HFFc6 (cell line): ENCODE data around the gene CCDC196. TPM values are rescaled to one million over a fixed set of nuclear protein-coding genes. Genes with fewer than 3 reads are reported as not detected.

Source experiments
- DNase-seq: peaks from one replicate; pipeline ENCODE4 v3.0.0-alpha.2; 2018
- H3K27ac Mint-ChIP-seq: 2 replicates; pipeline ENCODE4 v1.8.0; 2020; ENCODE audit warnings: mild to moderate bottlenecking, mixed read lengths
- H3K27me3 Mint-ChIP-seq: 2 replicates; pipeline ENCODE4 v1.8.0; 2021; ENCODE audit warnings: mild to moderate bottlenecking, moderate library complexity, mixed read lengths; ENCODE audit not compliant: insufficient read depth
- H3K36me3 Mint-ChIP-seq: 2 replicates; pipeline ENCODE4 v1.8.0; 2021; ENCODE audit warnings: low read depth, mixed read lengths
- H3K4me1 Mint-ChIP-seq: 2 replicates; pipeline ENCODE4 v1.8.0; 2020; ENCODE audit warnings: low read depth, mixed read lengths
- H3K4me3 Mint-ChIP-seq: 2 replicates; pipeline ENCODE4 v1.8.0; 2020; ENCODE audit warnings: mild to moderate bottlenecking, moderate library complexity, mixed read lengths
- H3K9me3 Mint-ChIP-seq: 2 replicates; pipeline ENCODE4 v1.8.0; 2020; ENCODE audit warnings: mild to moderate bottlenecking, mixed read lengths
- CTCF ChIP-seq: fragments of 200-600 bp; sonication (generic); IDR thresholded peaks from 2 replicates; pipeline ENCODE4 v1.5.0; 2021; ENCODE audit warnings: antibody characterized with exemption, mild to moderate bottlenecking
- total RNA-seq, 6 experiments: library from RNA; stranded (reverse); fragmentation: NEBNext Ultra II Directional; extraction: Animal tissue kit (Norgen Biotek cat#: 25700); gene quantifications; 2 replicates in 1 of 6; 3 replicates in 5 of 6; pipeline ENCODE4 v1.2.3, GENCODE V29; 2021

The CCDC196 gene
- total RNA-seq, 6 experiments from 2014 or later, result not detected

GRCh38 chr14:66471584-66471983 lies 14.6 kb upstream of the CCDC196 start:
- no peak for TF ChIP-seq CTCF
- DNase-seq, result no peak
- Mint-ChIP-seq H3K36me3 (no peaks in the 10 kb centered on the region), H3K4me3 (no peak overlapping the region), H3K27me3 (no peaks in the 10 kb centered on the region), H3K9me3 (peaks cover 17% of the 10 kb centered on the region), H3K4me1 (no peaks in the 10 kb centered on the region), H3K27ac (no peak overlapping the region)

GRCh38 chr14:66472251-66472650 lies 13.9 kb upstream of the CCDC196 start:
- Mint-ChIP-seq H3K9me3 (peaks cover 17% of the 10 kb centered on the region), H3K27ac (no peak overlapping the region), H3K27me3 (no peaks in the 10 kb centered on the region), H3K36me3 (no peaks in the 10 kb centered on the region), H3K4me3 (no peak overlapping the region), H3K4me1 (no peaks in the 10 kb centered on the region)
- TF ChIP-seq CTCF, result no peak
- DNase-seq, result no peak

- DNase-seq, result no peak
- H3K27ac Mint-ChIP-seq, result no peak overlapping the region
- no peaks in the 10 kb centered on the region for H3K36me3 Mint-ChIP-seq
- H3K9me3 Mint-ChIP-seq, result peaks cover 17% of the 10 kb centered on the region
- no peaks in the 10 kb centered on the region for H3K27me3 Mint-ChIP-seq
- no peak overlapping the region for H3K4me3 Mint-ChIP-seq
- TF ChIP-seq CTCF, result no peak
- H3K4me1 Mint-ChIP-seq, result no peaks in the 10 kb centered on the region
Observed at GRCh38 chr14:66473223-66473622, 12.9 kb upstream of the CCDC196 start.

- H3K27ac Mint-ChIP-seq, result no peak overlapping the region
- H3K4me1 Mint-ChIP-seq, result no peaks in the 10 kb centered on the region
- TF ChIP-seq CTCF, result no peak
- H3K36me3 Mint-ChIP-seq, result no peaks in the 10 kb centered on the region
- peak; percentile 39 for DNase-seq
- no peaks in the 10 kb centered on the region for H3K27me3 Mint-ChIP-seq
- H3K4me3 Mint-ChIP-seq, result no peak overlapping the region
- no peaks in the 10 kb centered on the region; the same call in none of the 2 replicates for H3K9me3 Mint-ChIP-seq
Observed at GRCh38 chr14:66476964-66477363, 9.2 kb upstream of the CCDC196 start.

GRCh38 chr14:66477567-66477966 lies 8.6 kb upstream of the CCDC196 start:
- Mint-ChIP-seq H3K4me1 (no peaks in the 10 kb centered on the region), H3K36me3 (no peaks in the 10 kb centered on the region), H3K4me3 (no peak overlapping the region), H3K27ac (no peak overlapping the region), H3K9me3 (no peaks in the 10 kb centered on the region; the same call in 1 of the 2 replicates), H3K27me3 (no peaks in the 10 kb centered on the region)
- no peak for DNase-seq
- no peak for TF ChIP-seq CTCF

- DNase-seq, result no peak
- Mint-ChIP-seq H3K9me3 (no peaks in the 10 kb centered on the region), H3K36me3 (no peaks in the 10 kb centered on the region), H3K27ac (no peak overlapping the region), H3K4me3 (no peak overlapping the region), H3K4me1 (no peaks in the 10 kb centered on the region), H3K27me3 (no peaks in the 10 kb centered on the region; the same call in 1 of the 2 replicates)
- no peak for TF ChIP-seq CTCF
Observed at GRCh38 chr14:66482873-66483272, 3.3 kb upstream of the CCDC196 start.
